LNCaP clone FGC (cell line): ENCODE results near the gene RINL.

ENCODE experiments used
- DNase-seq: peaks from one replicate; pipeline ENCODE4 v3.0.0-alpha.2; 2011; ENCODE audit warnings: low read depth
- H3K4me3 ChIP-seq: 2 replicates; pipeline ENCODE4 v1.5.1; 2011; ENCODE audit warnings: mild to moderate bottlenecking, low read depth, low read length, control low read depth
- CTCF ChIP-seq: IDR thresholded peaks from 2 replicates; pipeline ENCODE4 v1.5.1; 2012; ENCODE audit warnings: mild to moderate bottlenecking; ENCODE audit not compliant: control insufficient read depth, insufficient read depth; ENCODE audit errors: extremely low read depth

The RINL gene

GRCh38 chr19:38851622-38852230, 26.3 kb downstream of the RINL start:
- no peak for TF ChIP-seq CTCF
- no peak for DNase-seq
- peak overlapping the region; percentile 68 for H3K4me3 ChIP-seq

DNA sequence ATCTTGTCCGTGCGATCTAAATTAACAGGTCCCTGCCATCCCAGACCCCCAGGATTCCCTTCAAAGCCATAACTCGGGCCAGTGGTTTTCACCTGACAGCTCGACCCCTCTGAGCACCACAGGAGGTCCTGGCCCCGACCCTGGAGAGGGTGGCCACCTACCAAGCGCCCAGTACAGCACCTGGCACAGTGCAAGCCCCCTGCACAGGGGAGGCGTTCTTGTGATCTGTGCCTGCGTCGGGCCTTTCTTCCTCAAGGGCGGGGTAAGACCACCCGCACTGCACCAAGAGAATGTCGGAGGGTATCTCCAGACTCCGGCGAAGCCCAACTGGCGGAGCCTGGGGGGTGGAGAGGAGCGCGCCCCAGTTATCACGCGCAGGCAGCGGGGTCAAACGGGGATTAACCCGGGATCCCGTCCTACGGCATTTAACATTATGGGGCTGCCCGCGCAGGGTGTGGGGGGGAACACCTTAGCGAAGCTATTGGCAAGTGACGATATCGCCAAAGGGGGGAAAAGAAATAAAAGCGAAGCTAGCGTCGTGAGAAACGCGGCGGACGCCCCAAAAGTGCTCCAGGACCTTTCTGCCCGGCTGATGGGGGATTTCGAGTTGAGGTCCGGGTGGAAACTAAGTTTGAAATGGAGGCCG, 27.0 kb downstream of the RINL start:
- H3K4me3 ChIP-seq = peak overlapping the region; percentile 68
- no peak for TF ChIP-seq CTCF
- DNase-seq = no peak

DNA sequence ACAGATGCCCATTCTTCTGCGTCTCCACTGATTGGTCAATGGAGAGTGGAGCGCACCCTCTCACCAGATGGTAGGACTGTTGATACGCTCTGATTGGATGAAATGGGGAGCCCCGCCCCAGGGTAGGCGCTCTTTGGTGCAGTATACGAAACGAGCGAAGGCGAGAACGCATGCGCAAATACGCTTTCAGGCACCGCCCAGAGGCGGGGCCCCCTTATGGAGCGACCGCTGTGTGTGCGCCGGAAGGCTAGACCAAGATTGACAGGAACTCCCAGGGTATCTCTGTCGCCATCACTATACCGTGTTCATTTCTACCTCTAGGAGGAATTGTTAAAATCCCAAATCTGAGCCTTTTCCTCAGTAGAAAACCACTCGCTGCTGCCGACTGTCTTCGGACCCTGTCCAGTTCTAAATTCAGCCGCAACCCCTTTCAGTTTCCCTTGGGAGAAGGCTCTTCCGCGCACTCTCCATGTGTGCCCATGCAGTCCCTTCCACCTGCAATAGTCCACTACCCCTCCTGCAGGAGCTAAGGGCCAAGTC, 27.6 kb downstream of the RINL start:
- H3K4me3 ChIP-seq = peak overlapping the region; percentile 68
- no peak for TF ChIP-seq CTCF
- DNase-seq = no peak

DNA sequence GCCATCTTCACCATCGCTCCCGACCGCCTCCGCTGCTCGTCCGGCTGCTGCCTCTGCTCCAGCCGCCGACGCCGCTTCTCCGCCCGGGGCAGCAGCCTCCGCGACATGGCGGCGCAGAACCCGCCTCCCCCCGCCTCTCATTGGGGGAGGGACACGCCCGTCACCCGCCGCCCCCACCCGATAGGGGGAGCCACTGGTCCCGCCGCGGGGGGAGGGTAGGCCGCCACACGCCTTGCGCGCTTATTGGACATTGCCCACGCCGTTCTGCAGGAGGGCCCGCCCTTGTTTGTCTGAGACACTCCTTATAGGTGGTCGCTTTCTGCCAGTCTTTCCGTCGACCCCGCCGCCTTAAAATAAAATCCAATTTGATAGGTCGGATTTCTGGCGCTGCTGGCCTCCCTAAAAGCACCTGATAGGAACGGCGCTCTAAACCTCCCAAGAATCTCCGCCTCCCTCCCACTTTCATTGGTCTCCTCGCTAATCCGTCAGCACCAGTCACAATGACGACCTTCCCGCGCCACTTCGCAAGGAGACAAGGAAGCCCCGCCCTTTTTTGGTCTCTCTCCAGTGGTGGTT, 28.1 kb downstream of the RINL start, which contains the start of gene HNRNPL:
Gene HNRNPL (minus strand): TSS at position 127 of the 576 bp plus-strand sequence. CDS start 20 bp downstream, at position 107.
- H3K4me3 ChIP-seq = peak within 1 kb of the TSS; percentile 68
- peak; percentile 53 for TF ChIP-seq CTCF
- peak; percentile 100 for DNase-seq

- no peak for TF ChIP-seq CTCF
- peak overlapping the region; percentile 59 for H3K4me3 ChIP-seq
- DNase-seq = no peak
These were observed 28.8 kb downstream of the RINL start for GRCh38 chr19:38849147-38849859.

- H3K4me3 ChIP-seq = peak overlapping the region; percentile 59
- no peak for DNase-seq
- TF ChIP-seq CTCF = no peak
These were observed 29.6 kb downstream of the RINL start for GRCh38 chr19:38848299-38849146.
